ENCODE measurements around the gene ZC3H12D.

ZC3H12D gene

GRCh38 chr6:149440735-149441671 is 43.8 kb downstream of the ZC3H12D start:
- DNase-seq = no peak

GRCh38 chr6:149439626-149440025 is 45.2 kb downstream of the ZC3H12D start:
- no peak for DNase-seq

- no peak for DNase-seq
Measured at GRCh38 chr6:149438855-149439254, 46.0 kb downstream of the ZC3H12D start.

GRCh38 chr6:149437212-149437611 is 47.6 kb downstream of the ZC3H12D start:
- DNase-seq = no peak

- DNase-seq = no peak
Measured at GRCh38 chr6:149436647-149437046, 48.2 kb downstream of the ZC3H12D start.

- DNase-seq = no peak
Measured at GRCh38 chr6:149435919-149436586, 48.8 kb downstream of the ZC3H12D start.

GRCh38 chr6:149433881-149434280 is 50.9 kb downstream of the ZC3H12D start:
- DNase-seq = no peak

- DNase-seq = no peak
Measured at GRCh38 chr6:149433405-149433804, 51.4 kb downstream of the ZC3H12D start.

GRCh38 chr6:149431905-149432775 is 52.7 kb downstream of the ZC3H12D start:
- peak; percentile 93 for DNase-seq

GRCh38 chr6:149429427-149430360 is 55.1 kb downstream of the ZC3H12D start:
- DNase-seq = no peak

- DNase-seq = no peak
Measured at GRCh38 chr6:149428606-149429005, 56.2 kb downstream of the ZC3H12D start.

- no peak for DNase-seq
Measured at GRCh38 chr6:149425754-149426153, 59.1 kb downstream of the ZC3H12D start.

- no peak for DNase-seq
Measured at GRCh38 chr6:149425224-149425623, 59.6 kb downstream of the ZC3H12D start.

- no peak for DNase-seq
Measured at GRCh38 chr6:149423964-149424440, 60.8 kb downstream of the ZC3H12D start.

- DNase-seq = no peak
Measured at GRCh38 chr6:149422581-149422980, 62.2 kb downstream of the ZC3H12D start.

- no peak for DNase-seq
Measured at GRCh38 chr6:149421132-149421531, 63.7 kb downstream of the ZC3H12D start.

- no peak for DNase-seq
Measured at GRCh38 chr6:149419696-149420404, 65.0 kb downstream of the ZC3H12D start.

- DNase-seq = no peak
Measured at GRCh38 chr6:149414821-149415220, 70.0 kb downstream of the ZC3H12D start.

GRCh38 chr6:149414009-149414408 is 70.8 kb downstream of the ZC3H12D start:
- DNase-seq = no peak

GRCh38 chr6:149410557-149410956 is 74.3 kb downstream of the ZC3H12D start:
- peak; percentile 6 for DNase-seq

- DNase-seq = no peak
Measured at GRCh38 chr6:149409617-149410016, 75.2 kb downstream of the ZC3H12D start.

All from suppressor macrophage treated with lipopolysaccharide for 4 hours (primary cell).